Thyroid gland (tissue), 4 donors: ENCODE data around the gene CYGB. TPM values are rescaled to one million over a fixed set of nuclear protein-coding genes. Genes with fewer than 3 reads are reported as not detected.

ENCODE experiments used
- DNase-seq, 2 donors: peaks; one replicate each; pipeline ENCODE4 v3.0.0-alpha.2; 2019
- H3K27ac ChIP-seq, 3 donors: fragments of 200-600 bp; sonication (generic); 1 replicate in 2 of 3; 2 replicates in 1 of 3; pipeline ENCODE4 v1.5.1; 2016 to 2019; ENCODE audit warnings: mild to moderate bottlenecking in 1 of 3, moderate library complexity in 1 of 3
- H3K27me3 ChIP-seq: fragments of 200-600 bp; sonication (generic); one replicate; pipeline ENCODE4 v1.5.1; 2019
- H3K36me3 ChIP-seq, 2 donors: fragments of 200-600 bp; sonication (generic); one replicate each; pipeline ENCODE4 v1.5.1; 2016 to 2019
- H3K4me1 ChIP-seq, 2 donors: fragments of 200-600 bp; sonication (generic); one replicate each; pipeline ENCODE4 v1.5.1; 2017 to 2019
- H3K4me3 ChIP-seq, 3 donors: fragments of 200-600 bp; sonication (generic); replicated peaks in 1 of 3; 1 replicate in 2 of 3; 2 replicates in 1 of 3; pipeline ENCODE4 v1.5.1; 2016; ENCODE audit warnings: mild to moderate bottlenecking in 1 of 3
- H3K9me3 ChIP-seq: fragments of 200-600 bp; sonication (generic); one replicate; pipeline ENCODE4 v1.5.1; 2017
- CTCF ChIP-seq, 6 experiments: fragments of 200-600 bp in 3 of 6; fragments of 450-650 bp in 3 of 6; sonication (generic) in 3 of 6; IDR thresholded peaks; one replicate each; pipeline ENCODE4 v1.5.1; 2016 to 2019; ENCODE audit warnings: antibody characterized with exemption in 6 of 6, mild to moderate bottlenecking in 2 of 6, inconsistent platforms in 1 of 6, moderate library complexity in 1 of 6
- POLR2A ChIP-seq, 2 donors: fragments of 450-650 bp; IDR thresholded peaks; one replicate each; pipeline ENCODE4 v1.6.1; 2017; ENCODE audit warnings: antibody characterized with exemption in 2 of 2, mild to moderate bottlenecking in 2 of 2, moderate library complexity in 1 of 2
- WGBS, 2 donors: methylation state at CpG; one replicate each; pipeline ENCODE4 v1.1.5; 2017; 5-methylcytosine and 5-hydroxymethylcytosine counted together
- intact Hi-C: fragments of 100-400 bp; cut with DNase I; formaldehyde crosslinking; loops from one replicate; pipeline ENCODE4 v1.15.1; 2023
- total RNA-seq, 4 donors: library from RNA; depleted of rRNA; stranded (reverse); fragments of >200 nt; gene quantifications; one replicate each; pipeline ENCODE4 v1.2.3, GENCODE V29; 2016

Gene CYGB
- 10 to 100 TPM; 14.7 to 32.3 (median 25.6) TPM for total RNA-seq

- Histone ChIP-seq H3K36me3 (no peaks in the 10 kb centered on the region), H3K9me3 (no peaks in the 10 kb centered on the region), H3K27ac (peak within 1 kb of the TSS; percentile 52 to 85 (median 66)), H3K4me1 (peaks cover 16 to 40% of the 10 kb centered on the region in 2 donors), H3K27me3 (no peaks in the 10 kb centered on the region), H3K4me3 (peak within 1 kb of the TSS in 1 of 3 donors; percentile 47)
- 0 to 3% methylated on average over 8 to 38 of the region's 95 CpGs for WGBS, 2 donors
- no peak for DNase-seq
- TF ChIP-seq POLR2A (IDR thresholded peaks at IDR 0.05), result no peak
- no peak for TF ChIP-seq CTCF (IDR thresholded peaks at IDR 0.05)
- intact Hi-C loops, result no loop called here
Measured at GRCh38 chr17:76537578-76538280, at the start of gene CYGB. Gene CYGB, minus strand, starts transcription at chr17:76537709. Its CDS starts 167 bp downstream, at chr17:76537542.

- peak; percentile 10 to 35 for DNase-seq
- Histone ChIP-seq H3K27ac (no peak overlapping the region), H3K36me3 (no peaks in the 10 kb centered on the region), H3K4me3 (no peak overlapping the region), H3K9me3 (no peaks in the 10 kb centered on the region), H3K27me3 (no peaks in the 10 kb centered on the region), H3K4me1 (peaks cover 11 to 18% of the 10 kb centered on the region in 2 donors)
- WGBS, 2 donors, result 44 to 78% methylated on average over 9 to 16 of the region's 17 CpGs
- intact Hi-C loops, result loop anchor here (5.0 kb wide), 1 partner anchor 65 kb away; no protein-coding TSS in a partner anchor
- TF ChIP-seq POLR2A (IDR thresholded peaks at IDR 0.05) (no peak), CTCF (IDR thresholded peaks at IDR 0.05) (no peak)
Measured at GRCh38 chr17:76586741-76587487, 49.4 kb upstream of the CYGB start.

DNA sequence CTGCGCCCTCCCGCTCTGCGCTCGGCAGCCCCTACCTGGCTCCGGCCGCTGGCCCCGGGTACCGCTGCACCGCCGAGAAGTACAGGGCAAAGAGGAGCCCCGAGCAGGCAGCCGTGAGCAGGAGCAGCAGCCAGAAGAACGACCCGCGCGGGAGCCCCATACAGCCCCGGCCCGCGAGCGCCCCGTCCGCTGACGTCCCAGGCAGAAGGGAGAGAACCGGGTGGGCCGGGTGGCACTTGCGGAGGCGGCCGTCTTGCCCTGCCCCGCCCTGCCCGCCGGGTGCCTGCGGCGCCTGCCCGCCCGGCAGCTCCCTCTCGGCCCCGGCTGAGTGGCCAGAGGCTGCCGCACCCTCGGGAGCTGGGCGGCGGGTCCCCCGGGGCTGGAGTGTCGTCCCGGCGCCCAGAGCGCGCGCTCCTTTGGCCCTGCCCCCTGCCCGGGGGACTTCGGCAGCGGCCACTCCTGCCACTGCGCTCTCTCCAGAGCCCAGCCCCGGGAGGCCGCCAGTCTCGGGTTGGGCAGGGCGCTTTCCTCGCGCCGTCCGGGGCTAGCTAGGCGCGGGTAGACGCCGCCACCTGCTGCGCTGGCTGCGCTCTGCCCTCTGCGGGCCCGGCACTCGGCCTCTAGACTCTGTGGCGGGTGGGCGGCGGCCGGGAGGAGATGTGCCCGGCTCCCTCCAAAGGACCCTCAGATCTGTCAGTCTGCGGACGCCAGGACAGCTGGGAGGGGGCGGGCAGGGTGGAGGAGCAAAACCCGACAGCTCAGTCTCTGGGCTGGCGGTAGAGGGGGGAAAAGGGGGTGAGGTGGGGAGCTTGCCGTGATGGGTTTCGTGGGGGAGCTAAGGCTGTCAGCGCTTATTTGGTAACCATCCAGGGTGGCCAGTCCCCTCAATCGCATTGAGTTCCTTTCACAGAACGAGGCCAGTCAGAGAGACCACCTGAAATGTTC lies 48.4 kb upstream of the CYGB start, which contains the start of gene ST6GALNAC2:
ST6GALNAC2 (minus strand) TSS at position 212 of the 945 bp plus-strand sequence; CDS start at position 160, 52 bp downstream.
- no peaks in the 10 kb centered on the region for H3K36me3 ChIP-seq
- WGBS, 2 donors, result 0 to 6% methylated on average over 7 to 12 of the region's 84 CpGs
- TF ChIP-seq POLR2A (IDR thresholded peaks at IDR 0.05), result peak; percentile 3 to 92
- peak in 4 of 6 experiments; percentile 67 to 94 (median 78) for TF ChIP-seq CTCF (IDR thresholded peaks at IDR 0.05)
- H3K4me1 ChIP-seq, result peaks cover 20 to 23% of the 10 kb centered on the region in 2 donors
- peak within 1 kb of the TSS; percentile 24 to 66 (median 28) for H3K4me3 ChIP-seq
- H3K9me3 ChIP-seq, result no peaks in the 10 kb centered on the region
- intact Hi-C loops, result loop anchor here (5.0 kb wide), 1 partner anchor 64 kb away; no protein-coding TSS in a partner anchor
- no peaks in the 10 kb centered on the region for H3K27me3 ChIP-seq
- DNase-seq, result peak; percentile 94 to 95
- H3K27ac ChIP-seq, result peak within 1 kb of the TSS; percentile 80 to 86 (median 83)

DNA sequence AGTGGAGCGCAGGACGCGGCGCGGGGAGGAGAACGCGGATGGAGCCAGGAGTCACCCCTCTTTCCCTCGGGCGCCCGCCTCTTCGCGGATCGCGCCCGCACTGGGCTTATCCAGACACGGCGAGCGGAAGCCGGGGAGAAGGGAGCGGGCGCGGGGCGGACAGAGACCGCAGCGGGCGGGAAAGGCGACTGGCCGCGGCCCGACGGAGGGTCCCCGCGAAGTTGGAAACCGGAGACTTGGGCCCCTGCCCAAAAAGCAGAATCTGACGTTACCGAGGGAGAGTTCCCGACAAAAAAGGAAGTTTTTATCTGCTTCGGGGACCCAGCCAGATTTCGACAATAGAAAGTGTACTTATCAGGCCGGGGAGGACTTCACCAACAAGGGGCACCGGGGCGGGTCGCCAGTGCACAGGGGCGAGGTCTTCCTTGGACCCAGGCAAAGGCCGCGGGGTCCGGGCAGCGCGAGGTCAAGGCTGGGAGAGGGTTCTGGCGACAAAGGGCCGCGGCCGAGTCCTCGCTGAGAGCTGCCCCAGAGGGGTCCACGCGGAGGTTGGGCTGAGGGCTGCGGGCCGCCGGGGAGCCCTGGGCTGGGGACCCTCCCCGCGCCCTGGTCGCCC lies 47.6 kb upstream of the CYGB start:
- peak; percentile 55 to 58 for DNase-seq
- intact Hi-C loops, result loop anchor here (5.0 kb wide), 1 partner anchor 63 kb away; no protein-coding TSS in a partner anchor
- 1% methylated on average over 37 of the region's 62 CpGs; no CpG with 5 or more reads in 1 of the 2 donors for WGBS, 2 donors
- peaks cover 22 to 28% of the 10 kb centered on the region in 2 donors for H3K4me1 ChIP-seq
- no peaks in the 10 kb centered on the region for H3K27me3 ChIP-seq
- H3K27ac ChIP-seq, result peak overlapping the region; percentile 80 to 86 (median 83)
- peak overlapping the region; percentile 24 to 66 (median 28) for H3K4me3 ChIP-seq
- TF ChIP-seq CTCF (IDR thresholded peaks at IDR 0.05) (no peak), POLR2A (IDR thresholded peaks at IDR 0.05) (peak in 1 of 2 donors; percentile 35)
- no peaks in the 10 kb centered on the region for H3K9me3 ChIP-seq
- no peaks in the 10 kb centered on the region for H3K36me3 ChIP-seq
